Spinal cord (tissue), 10 donors: ENCODE measurements around the gene APBA2. TPM values are rescaled to one million over a fixed set of nuclear protein-coding genes. Genes with fewer than 3 reads are reported as not detected.
A peak's percentile ranks its signal among the peaks of the same experiment; 100 is the strongest.

Experiments
- DNase-seq, 6 donors: peaks; one replicate each; pipeline versions ENCODE4 v3.0.0 to v3.0.0-alpha.2; 2013 to 2015; ENCODE audit warnings: low spot score in 6 of 6, low read depth in 4 of 6
- H3K27ac ChIP-seq: one replicate; pipeline ENCODE4 v1.5.1; 2013; ENCODE audit warnings: low read depth, low read length, control low read depth
- H3K27me3 ChIP-seq: one replicate; pipeline ENCODE4 v1.6.1; 2013; ENCODE audit warnings: low read length; ENCODE audit not compliant: control insufficient read depth, insufficient read depth
- H3K36me3 ChIP-seq: one replicate; pipeline ENCODE4 v1.6.1; 2013; ENCODE audit warnings: low read length; ENCODE audit not compliant: control insufficient read depth, insufficient read depth
- H3K4me1 ChIP-seq: one replicate; pipeline ENCODE4 v1.6.1; 2013; ENCODE audit warnings: low read length; ENCODE audit not compliant: control insufficient read depth, insufficient read depth
- H3K4me3 ChIP-seq: one replicate; pipeline ENCODE4 v1.5.1; 2013; ENCODE audit warnings: low read depth, low read length, control low read depth
- H3K9me3 ChIP-seq: one replicate; pipeline ENCODE4 v1.6.1; 2013; ENCODE audit warnings: low read length; ENCODE audit not compliant: control insufficient read depth, insufficient read depth
- WGBS: methylation state at CpG from one replicate; pipeline ENCODE4 v1.1.5; 2013; ENCODE audit warnings: missing lambda C conversion rate; ENCODE audit not compliant: insufficient coverage; 5-methylcytosine and 5-hydroxymethylcytosine counted together
- polyA plus RNA-seq, 2 donors: library from polyadenylated mRNA; unstranded; fragments of 120-200 nt; gene quantifications; one replicate each; pipeline ENCODE4 v1.2.1, GENCODE V29; 2013; ENCODE audit not compliant: insufficient read length in 2 of 2
- total RNA-seq, 2 donors: library from RNA; depleted of rRNA in 1 of 2; stranded (reverse); fragments of 120-200 nt in 1 of 2; fragments of >200 nt in 1 of 2; gene quantifications; one replicate each; pipeline versions ENCODE4 v1.2.3 to v1.2.4, GENCODE V29; 2013 to 2014
- donor health status: healthy.

The APBA2 gene
- total and polyA plus RNA-seq, 4 donors: 46.2 to 111 (median 89.9) TPM

- H3K4me3 ChIP-seq: no peak overlapping the region
- no peak for DNase-seq
- H3K4me1 ChIP-seq: peaks cover 21% of the 10 kb centered on the region
- 89% methylated on average over 16 of the region's 16 CpGs for WGBS
- H3K27ac ChIP-seq: no peak overlapping the region
- peaks cover 18% of the 10 kb centered on the region for H3K36me3 ChIP-seq
- H3K9me3 ChIP-seq: no peaks in the 10 kb centered on the region
- no peaks in the 10 kb centered on the region for H3K27me3 ChIP-seq
Measured at GRCh38 chr15:29087521-29088285, 201.9 kb downstream of the APBA2 start.

- Histone ChIP-seq H3K9me3 (no peaks in the 10 kb centered on the region), H3K27me3 (no peaks in the 10 kb centered on the region), H3K4me1 (peaks cover 21% of the 10 kb centered on the region), H3K27ac (no peak overlapping the region), H3K36me3 (peaks cover 27% of the 10 kb centered on the region), H3K4me3 (no peak overlapping the region)
- 85% methylated on average over 5 of the region's 5 CpGs for WGBS
- DNase-seq: no peak
Measured at GRCh38 chr15:29088666-29089065, 202.9 kb downstream of the APBA2 start.

GRCh38 chr15:29089731-29090616, 204.2 kb downstream of the APBA2 start:
- no peaks in the 10 kb centered on the region for H3K9me3 ChIP-seq
- H3K27me3 ChIP-seq: no peaks in the 10 kb centered on the region
- WGBS: 85% methylated on average over 12 of the region's 16 CpGs
- no peak overlapping the region for H3K27ac ChIP-seq
- peaks cover 21% of the 10 kb centered on the region for H3K4me1 ChIP-seq
- peaks cover 31% of the 10 kb centered on the region for H3K36me3 ChIP-seq
- DNase-seq: peak in 2 of 6 donors; percentile 85 to 93
- H3K4me3 ChIP-seq: no peak overlapping the region

DNA sequence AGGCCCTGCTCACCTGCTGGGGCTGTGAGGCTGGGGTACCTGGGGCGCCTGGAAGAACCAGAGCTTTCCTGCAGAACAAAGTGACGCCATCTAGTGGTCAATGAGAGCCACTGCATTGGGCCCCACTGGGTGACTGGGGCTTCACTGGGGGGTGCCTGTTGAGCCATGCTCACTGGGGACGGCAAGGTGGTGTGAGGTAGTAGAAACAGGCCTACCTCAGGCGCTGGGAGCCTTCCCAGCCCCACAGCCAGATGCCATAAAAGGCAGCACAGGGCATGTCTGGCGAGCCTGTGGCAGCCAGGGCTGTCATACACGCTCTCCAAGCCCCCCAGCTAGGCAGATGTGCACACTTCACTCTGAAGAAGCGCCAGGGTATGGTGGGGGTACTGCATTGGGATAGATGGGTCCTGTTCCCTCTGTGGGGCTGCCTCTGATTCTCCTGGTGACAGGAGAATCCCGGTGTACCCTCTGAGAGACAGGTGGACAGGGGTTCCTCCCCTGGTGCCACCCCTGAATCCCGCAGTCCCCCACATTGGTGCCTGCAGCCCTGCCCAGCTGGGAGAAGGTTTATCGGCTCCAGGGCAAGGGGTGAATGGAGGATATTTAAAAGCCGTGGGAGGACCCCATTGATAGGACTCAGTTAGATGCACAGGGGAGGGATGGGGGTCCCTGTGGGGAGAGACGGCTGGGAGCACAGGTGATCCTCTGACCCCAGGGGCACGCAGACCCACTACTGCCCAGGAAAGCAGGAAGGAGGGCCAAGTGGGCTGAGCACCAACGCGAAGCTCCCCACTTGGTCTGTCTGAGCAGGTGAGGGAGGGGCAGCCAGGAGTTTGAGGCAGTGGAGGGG, 205.1 kb downstream of the APBA2 start:
- Histone ChIP-seq H3K27me3 (no peaks in the 10 kb centered on the region), H3K4me3 (no peak overlapping the region), H3K27ac (no peak overlapping the region), H3K36me3 (peaks cover 37% of the 10 kb centered on the region), H3K4me1 (peaks cover 21% of the 10 kb centered on the region), H3K9me3 (no peaks in the 10 kb centered on the region)
- 83% methylated on average over 15 of the region's 15 CpGs for WGBS
- peak in 1 of 6 donors; percentile 56 for DNase-seq

- no peaks in the 10 kb centered on the region for H3K27me3 ChIP-seq
- no peak overlapping the region for H3K4me3 ChIP-seq
- DNase-seq: no peak
- no peak overlapping the region for H3K27ac ChIP-seq
- H3K36me3 ChIP-seq: peaks cover 40% of the 10 kb centered on the region
- no peaks in the 10 kb centered on the region for H3K9me3 ChIP-seq
- 89% methylated on average over 8 of the region's 8 CpGs for WGBS
- H3K4me1 ChIP-seq: peaks cover 21% of the 10 kb centered on the region
Measured at GRCh38 chr15:29091666-29092065, 205.9 kb downstream of the APBA2 start.

DNA sequence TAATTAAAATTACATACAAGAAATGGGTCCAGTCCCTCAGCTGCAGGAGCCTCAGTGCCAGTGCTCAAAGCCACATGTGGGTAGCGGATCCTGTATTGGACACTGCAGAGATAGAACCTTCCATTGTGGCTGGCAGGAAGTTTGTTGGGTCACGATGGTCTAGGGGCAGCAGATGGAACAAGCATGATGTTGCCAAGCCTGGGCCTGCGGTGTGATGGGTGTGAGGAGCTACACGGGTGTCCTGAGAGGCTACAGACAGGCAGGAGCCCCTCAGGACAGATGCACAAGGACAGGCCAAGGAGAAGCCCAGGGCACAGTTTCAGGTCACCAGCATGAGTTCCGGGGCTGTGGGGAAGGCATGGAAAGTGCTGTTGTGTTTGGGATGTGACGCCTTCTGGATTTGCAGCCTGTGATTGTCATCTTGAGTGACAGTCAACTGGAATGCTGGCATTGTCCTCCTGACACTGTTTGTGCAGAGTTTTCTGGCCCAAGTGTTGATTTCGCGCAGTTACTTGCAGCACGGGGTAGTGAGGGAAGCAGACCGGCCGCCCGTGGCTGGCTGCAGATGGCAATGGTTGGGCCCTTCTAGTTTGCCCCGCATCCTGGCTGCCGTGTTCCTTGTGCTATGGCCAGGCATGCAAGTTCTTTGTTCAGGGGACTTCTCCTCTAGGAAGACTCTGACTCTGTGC, 206.7 kb downstream of the APBA2 start:
- H3K36me3 ChIP-seq: peaks cover 44% of the 10 kb centered on the region
- H3K4me1 ChIP-seq: peaks cover 20% of the 10 kb centered on the region
- H3K4me3 ChIP-seq: no peak overlapping the region
- no peak for DNase-seq
- no peaks in the 10 kb centered on the region for H3K9me3 ChIP-seq
- 89% methylated on average over 14 of the region's 14 CpGs for whole genome bisulfite sequencing
- no peaks in the 10 kb centered on the region for H3K27me3 ChIP-seq
- H3K27ac ChIP-seq: no peak overlapping the region

DNA sequence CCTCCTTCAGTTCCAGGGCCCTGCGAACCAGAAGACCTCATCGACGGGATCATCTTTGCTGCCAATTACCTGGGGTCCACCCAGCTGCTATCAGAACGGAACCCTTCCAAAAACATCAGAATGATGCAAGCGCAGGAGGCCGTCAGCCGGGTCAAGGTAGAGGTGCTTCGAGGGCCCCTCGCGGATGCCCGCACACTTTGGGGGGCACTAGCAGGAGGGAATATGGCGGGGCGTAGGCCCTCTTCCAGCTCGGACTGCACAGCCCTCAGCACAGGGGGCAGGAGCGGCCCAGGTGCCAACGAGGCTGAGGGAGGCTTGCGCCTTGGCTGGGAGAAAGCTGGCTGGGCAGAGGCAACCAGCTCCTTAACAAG, 207.3 kb downstream of the APBA2 start:
- H3K9me3 ChIP-seq: no peaks in the 10 kb centered on the region
- no peaks in the 10 kb centered on the region for H3K27me3 ChIP-seq
- peaks cover 40% of the 10 kb centered on the region for H3K36me3 ChIP-seq
- H3K4me3 ChIP-seq: no peak overlapping the region
- WGBS: 91% methylated on average over 17 of the region's 17 CpGs
- H3K4me1 ChIP-seq: peaks cover 17% of the 10 kb centered on the region
- H3K27ac ChIP-seq: no peak overlapping the region
- DNase-seq: no peak

- no peak overlapping the region for H3K4me3 ChIP-seq
- WGBS: 90% methylated on average over 5 of the region's 12 CpGs
- no peaks in the 10 kb centered on the region for H3K9me3 ChIP-seq
- H3K36me3 ChIP-seq: peaks cover 45% of the 10 kb centered on the region
- H3K27ac ChIP-seq: no peak overlapping the region
- no peak for DNase-seq
- no peaks in the 10 kb centered on the region for H3K27me3 ChIP-seq
- peaks cover 17% of the 10 kb centered on the region for H3K4me1 ChIP-seq
Measured at GRCh38 chr15:29093696-29094343, 208.0 kb downstream of the APBA2 start.
